ENCODE data around the gene PHACTR2.
"Not testable (repeated sequence)": the region's sequence is repeated elsewhere in the genome, so short reads cannot be mapped to it uniquely, and the experiment has no call there.

The PHACTR2 gene

DNA sequence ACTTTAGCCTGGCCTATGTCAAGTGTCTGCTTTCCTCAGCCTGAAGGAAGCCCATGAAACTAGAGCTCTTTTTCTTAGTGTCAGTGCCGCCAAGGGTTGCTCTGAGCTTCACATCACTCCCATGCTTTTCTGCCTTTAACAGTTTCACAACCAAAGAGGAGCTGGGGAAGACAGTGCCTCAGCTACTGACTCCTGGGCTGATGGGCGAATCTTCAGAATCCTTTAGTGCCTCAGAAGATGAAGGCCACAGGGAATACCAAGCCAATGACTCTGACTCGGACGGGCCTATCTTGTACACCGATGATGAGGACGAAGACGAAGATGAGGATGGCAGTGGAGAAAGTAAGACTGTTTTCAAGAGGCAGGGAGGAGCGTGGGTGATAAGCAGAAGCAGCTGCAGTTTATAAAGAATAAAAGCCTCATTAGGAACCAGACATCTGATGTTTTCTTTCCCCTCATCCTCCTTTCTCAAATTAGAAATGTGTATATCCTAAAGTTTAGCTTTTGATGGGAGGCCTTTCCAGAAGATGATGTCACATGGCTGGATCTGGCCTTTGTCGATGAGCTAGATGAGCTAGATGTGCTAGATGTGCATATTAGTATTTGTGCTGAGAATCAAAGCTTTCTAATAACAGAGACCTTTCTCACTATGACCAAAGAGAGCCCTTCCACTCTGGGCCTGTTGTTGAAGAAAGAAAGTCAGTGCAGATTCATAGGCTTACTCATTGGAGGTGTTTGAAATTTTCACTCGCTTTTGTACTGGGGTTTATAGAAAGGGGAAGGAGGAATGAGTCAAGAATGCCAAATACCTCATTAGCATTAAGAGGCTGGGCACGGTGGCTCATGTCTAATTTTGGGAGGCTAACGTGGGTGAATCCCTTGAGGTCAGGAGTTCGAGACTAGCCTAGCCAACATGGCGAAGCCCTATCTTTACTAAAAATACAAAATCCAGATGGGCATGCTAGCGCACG is 94.6 kb downstream of the PHACTR2 start:
- no peak for DNase-seq

DNA sequence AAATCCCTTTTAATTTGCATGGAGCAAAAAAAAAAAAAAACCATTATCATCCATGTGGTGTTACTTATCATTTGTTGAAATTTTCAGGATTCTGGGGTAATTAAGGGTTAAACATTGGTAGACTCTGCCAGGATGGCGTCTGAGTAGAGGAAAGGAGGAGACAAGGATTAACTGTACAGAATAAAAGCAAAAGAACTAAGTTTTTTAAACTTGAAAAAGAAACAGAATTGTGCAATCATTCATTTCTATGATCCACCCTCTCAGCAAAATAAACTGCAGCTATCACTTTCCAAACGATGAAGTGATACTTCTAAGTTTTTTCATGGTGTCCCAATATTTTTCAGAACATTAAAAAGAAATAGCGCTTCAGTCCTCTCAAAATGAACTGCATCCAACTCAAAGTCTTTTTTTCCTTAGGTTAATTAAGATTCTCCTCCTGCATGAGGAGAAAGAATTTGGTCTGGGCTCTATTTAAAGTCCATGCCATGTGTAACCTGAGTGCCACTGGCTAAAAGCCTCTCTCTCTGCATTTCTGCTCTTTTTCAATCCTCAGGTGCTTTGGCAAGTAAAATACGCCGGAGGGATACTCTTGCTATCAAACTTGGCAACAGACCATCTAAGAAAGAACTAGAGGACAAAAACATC is 95.9 kb downstream of the PHACTR2 start:
- no peak for DNase-seq

DNA sequence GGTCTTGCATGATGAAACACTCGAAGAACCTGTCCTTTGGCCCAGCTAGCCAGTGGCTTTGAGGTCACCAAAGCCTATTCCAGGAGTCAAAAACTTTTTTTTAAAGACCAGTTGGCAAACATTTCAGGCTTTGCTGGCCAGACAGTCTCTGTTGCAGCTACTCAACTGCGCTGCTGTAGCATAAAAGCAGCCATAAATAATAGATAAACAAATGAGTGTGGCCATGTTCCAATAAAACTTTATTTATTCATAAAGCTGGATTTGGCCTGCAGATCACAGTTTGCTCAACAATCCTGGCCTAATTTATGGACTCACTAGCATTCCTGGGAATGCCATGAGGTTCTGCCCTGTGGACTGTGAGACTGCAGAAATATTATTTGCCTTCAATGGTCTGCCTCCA is 96.6 kb downstream of the PHACTR2 start:
- no peak for DNase-seq

DNA sequence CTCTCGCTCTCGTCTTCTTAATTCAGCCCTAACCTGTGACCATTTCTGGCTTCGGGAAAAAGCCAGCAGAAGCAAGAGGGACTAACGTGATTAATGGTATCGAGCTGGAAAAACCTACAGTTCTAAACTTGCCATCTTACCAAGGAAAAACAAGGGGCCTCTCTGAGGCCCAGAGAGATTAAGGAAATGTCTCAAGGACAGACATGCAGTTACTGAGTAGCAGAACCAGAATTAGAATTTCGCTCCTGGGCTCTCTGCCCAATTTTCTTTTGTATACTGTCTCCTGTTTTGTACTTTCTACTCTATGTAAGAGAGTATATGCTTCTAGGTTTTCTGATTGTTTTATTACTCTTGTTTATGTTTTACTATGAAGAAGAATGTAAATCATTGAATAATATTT is 97.6 kb downstream of the PHACTR2 start:
- no peak for DNase-seq

DNA sequence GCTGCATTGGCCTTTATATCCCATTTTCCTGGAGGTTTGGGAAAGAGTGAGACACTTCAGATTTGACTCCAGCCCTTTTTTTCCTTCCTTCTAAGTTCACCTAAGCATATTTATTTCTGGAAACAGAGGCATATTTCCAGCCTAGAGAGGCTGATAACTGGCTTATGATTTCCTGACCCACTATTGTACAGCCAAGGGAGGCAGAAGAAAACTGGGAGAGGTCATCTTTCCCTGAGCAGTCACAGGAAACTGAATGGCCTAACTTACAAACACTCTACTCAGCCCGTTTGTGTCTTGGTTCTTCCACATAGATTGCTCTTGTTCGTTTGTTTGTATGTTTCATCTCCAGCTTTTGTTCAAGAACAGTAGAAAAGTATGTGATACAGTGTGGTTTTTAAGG is 101.2 kb downstream of the PHACTR2 start:
- no peak for DNase-seq

DNA sequence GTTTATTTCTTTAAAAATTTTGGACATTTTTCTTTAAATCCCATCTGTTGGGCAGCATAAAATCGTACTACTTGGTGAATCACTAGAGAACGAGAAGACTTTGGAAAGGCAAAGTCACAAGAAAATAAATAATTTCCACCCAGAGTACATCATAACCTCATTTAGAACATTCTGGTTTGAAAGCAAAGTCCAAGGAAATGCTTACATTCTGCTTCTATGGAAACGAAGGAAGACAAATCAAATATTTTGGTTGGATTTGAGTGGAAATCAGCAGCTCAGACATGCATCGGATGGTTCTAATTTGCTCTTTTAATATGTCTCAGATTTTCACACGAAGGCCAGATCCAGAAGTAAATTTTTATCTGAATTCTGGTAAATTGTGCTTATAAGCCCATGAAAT is 104.7 kb downstream of the PHACTR2 start:
- no peak for DNase-seq

DNA sequence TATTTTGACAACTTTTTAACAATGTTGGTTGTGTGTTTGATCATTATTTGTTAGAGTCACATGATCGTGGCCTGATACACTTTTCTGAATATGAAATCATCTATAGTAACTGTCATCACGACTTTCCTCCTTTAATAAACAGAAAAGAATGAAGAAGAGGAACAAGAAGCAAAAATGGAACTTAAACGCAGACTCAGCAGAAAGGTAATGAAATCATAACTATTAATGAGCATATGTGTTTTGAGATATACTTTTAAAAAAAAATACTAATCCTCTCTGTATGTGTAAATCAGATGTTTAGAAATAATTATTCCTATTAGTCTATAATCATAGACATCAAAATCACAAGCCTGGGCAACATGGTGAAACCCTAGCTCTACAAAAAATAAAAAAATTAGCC is 105.3 kb downstream of the PHACTR2 start:
- DNase-seq, result no peak

DNA sequence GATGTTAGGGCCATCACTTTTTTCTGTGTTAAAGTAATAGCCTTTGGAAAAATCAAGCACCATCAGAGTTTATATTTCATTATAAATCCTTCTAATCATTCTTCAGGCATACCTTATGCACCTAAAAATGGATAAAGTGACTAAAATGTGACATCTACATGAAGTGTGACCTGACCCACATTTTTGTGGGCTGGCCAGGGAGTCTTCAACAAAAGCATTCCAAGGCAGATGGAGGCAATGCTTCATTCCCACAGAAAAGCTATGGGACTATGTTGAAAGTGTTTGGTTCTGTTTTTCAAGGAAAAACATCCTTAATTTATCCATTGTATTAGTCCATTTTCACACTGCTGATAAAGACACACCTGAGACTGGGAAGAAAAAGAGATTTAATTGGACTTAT is 106.6 kb downstream of the PHACTR2 start:
- DNase-seq, result no peak

DNA sequence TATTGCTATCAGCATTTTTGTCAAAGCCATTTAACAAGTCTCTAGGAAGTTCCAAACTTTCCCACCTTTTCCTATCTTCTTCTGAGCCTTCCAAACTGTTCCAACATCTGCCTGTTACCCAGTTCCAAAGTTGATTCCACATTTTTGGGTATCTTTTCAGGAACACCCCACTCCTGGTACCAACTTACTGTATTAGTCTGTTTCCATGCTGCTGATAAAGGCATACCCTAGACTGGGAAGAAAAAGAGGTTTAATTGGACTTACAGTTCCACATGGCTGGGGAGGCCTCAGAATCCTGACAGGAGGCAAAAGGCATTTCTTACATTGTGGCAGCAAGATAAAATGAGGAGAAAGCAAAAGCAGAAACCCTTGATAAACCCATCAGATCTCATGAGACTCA is 108.6 kb downstream of the PHACTR2 start:
- not testable (repeated sequence) for DNase-seq

DNA sequence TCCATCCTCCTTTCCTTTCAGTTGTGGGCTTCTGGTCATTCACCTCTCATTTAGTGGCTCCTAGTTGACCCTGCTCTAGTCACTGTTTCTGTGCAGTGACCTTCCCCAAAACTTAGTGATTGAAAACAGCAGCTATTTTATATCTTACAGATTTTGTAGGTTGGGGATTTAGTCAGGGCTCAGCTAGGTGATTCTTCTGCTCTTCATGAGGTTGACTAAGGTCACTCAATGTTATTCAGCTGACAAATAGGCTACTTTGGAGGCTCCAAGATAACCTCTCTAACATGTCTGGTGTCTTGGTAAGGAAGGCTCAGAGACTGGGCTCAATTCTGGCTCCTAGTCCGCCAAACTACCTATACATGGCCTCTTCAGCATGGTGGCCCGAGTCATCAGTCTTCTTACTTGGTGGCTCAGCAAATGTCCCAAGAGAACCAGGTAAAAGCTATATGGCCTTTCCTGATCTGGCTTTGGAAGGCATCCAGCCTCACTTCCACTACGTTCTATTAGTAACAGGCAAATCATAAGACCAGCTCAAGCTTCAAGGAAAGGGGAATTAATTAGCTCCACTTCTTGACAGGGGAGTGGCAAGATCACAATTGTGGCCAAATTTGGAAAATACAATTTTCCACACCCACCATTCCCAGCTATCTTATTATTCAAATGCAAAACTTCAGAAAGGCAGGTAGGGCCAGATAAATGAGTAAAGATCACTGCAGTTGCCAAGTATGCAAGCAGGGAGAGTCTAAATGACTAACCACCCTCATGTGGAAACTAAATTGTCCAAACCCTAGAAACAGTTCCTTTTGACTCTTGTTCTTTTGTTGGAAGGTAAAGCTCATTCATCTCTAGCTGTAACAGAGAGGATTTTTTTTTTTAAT is 114.9 kb downstream of the PHACTR2 start:
- DNase-seq, result no peak

DNA sequence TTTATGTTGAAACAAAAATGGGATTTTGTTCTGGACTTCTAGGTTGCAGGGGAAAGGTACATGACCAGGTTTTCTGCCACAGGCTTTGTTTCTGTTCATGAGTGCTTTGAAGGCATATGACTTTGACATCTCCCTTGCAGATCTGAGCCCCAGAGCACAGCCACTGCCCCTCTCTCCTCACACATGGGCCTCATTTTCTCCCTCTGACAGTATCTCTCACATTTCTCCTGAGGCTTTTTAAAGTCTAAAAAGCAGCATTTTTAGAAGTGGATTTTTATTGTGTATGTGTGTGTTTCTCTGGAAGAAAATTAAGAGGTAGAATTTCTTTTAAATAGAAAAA is 115.5 kb downstream of the PHACTR2 start:
- DNase-seq, result no peak

DNA sequence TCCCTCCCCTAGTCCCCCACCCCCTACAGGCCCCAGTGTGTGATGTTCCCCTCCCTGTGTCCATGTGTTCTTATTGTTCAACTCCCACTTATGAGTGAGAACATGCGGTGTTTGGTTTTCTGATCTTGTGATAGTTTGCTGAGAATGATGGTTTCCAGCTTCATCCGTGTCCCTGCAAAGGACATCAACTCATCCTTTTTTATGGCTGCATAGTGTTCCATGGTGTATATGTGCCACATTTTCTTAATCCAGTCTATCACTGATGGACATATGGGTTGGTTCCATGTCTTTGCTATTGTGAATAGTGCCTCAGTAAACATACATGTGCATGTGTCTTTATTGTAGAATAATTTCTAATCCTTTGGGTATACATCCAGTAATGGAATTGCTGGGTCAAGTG is 118.8 kb downstream of the PHACTR2 start:
- DNase-seq, result not testable (repeated sequence)

DNA sequence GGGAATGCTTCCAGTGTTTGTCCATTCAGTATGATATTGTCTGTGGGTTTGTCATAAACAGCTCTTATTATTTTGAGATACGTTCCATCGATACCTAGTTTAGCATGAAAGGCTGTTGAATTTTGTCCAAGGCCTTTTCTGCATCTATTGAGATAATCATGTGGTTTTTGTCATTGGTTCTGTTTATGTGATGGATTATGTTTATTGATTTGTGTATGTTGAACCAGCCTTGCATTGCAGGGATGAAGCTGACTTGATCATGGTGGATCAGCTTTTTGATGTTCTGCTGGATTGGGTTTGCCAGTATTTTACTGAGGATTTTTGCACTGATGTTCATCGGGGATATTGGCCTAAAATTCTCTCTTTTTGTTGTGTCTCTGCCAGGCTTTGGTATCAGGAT is 120.7 kb downstream of the PHACTR2 start:
- DNase-seq, result not testable (repeated sequence)

DNA sequence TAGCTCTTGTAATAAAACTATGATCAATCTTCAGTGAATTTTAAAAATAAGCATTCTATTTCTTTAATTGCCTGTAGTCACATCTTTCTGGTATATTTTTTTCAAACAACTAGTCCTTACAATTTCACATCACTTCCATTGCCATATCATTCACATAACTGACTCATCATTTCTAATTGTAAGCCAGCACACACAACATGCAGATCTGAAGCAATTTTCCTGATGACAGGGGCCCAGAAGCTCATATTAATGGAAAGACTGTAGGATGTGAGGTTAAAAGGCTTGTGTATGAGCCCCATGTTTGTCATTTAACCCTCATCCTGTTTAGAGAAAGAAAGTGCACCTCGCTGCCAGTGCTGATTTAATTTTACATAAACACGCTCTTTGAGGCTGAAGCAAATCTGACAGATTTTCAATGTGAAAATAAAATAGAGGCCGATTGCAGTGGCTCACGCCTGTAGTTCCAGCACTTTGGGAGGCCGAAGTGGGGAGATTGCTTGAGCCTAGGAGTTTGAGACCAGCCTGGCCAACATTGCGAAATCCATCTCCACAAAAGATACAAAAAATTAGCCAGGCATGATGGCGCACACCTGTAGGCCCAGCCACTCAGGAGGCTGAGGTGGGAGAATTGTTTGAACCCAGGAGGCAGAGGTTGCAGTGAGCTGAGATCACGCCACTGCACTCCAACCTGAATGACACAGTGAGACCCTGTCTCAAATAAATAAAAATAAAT is 125.2 kb downstream of the PHACTR2 start:
- no peak for DNase-seq

DNA sequence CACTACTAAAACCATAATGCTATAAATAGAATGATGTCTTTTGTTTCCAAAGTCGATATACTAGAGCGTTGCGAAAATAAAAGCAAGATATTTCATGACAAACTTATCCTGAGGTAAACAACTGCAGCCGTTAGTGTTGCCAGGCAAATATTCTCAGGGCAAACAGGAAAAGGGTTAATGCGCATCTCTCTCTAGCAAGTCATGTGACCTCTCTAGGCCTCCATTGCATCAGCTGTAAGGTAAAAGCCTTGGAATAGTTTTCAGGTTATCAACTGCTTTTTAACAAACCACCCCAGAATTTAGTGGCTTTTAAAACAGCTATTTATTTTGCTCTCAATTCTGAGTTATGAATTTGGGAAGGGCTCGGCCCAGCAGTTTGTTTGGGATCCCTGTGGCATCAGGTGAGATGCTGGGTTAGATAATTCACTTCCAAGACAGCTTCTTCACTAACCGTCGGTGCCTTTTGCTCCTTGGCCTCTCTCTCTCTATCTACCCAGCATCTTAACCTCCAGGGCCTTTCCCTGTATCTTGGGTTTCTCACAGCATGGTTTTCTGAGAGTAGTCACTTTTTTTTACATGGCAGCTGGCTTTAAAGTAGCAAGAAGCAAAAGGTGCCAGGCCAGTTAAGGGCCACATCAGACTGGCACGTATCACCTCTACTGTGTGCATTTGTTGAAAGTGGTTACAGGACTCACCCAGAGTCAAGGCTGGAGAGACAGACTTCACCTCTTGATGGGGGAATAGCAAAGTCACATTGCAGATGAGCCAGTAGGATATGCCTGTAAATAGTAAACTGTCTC is 126.2 kb downstream of the PHACTR2 start:
- DNase-seq, result no peak

DNA sequence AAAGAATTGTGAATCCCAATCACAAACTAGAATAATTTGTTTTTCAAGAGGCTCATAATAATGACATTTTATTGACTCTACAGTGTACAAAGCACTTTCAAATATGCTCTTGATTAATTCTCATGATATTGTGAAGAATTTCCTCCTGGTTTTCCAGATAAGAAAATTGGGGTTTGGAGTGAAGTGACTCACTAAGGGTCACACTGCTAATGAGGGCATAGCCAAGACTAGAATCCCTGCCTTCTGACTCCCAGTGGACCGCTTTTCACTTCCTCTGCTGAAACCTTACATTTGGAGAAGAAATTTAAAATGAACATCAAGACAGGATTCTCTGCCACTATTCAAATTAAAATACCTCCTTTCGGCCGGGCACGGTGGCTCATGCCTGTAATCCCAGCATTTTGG is 127.1 kb downstream of the PHACTR2 start:
- no peak for DNase-seq

DNA sequence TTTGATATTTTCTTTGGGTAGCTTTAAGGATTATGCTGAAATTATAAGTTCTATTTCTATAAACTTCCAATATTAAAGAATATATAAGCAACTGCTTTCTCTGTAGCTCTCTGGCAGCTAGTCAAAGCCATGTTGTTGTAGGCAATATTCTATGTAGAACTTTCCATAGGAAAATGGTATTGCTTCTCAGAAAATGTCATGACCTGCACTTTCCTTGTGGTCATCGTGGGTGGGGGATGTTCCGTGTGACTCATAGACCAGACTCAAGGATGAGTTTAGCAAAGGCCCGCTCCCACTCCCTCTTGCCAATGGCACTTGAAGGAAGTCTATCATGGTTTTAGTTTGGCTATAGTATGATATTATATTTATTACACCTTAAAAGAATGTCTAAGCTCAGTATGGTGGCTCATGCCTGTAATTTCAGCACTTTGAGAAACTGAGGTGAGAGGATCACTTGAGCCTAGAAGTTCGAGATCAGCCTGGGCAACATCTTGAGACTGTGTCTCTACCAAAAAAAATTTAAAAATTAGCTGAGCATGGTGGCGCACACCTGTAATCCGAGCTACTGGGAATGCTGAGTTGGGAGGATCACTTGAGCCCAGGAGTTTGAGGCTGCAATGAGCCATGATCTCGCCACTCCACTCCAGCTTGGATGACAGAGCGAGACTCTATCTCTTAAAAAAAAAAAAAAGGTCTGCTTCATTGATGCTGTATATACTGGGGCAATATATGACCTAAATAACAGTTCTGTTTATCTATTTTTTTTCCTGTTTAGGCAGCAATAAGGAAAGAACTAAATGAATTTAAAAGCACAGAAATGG is 128.7 kb downstream of the PHACTR2 start:
- DNase-seq, result peak in 2 of 4 experiments; percentile 14 to 37

DNA sequence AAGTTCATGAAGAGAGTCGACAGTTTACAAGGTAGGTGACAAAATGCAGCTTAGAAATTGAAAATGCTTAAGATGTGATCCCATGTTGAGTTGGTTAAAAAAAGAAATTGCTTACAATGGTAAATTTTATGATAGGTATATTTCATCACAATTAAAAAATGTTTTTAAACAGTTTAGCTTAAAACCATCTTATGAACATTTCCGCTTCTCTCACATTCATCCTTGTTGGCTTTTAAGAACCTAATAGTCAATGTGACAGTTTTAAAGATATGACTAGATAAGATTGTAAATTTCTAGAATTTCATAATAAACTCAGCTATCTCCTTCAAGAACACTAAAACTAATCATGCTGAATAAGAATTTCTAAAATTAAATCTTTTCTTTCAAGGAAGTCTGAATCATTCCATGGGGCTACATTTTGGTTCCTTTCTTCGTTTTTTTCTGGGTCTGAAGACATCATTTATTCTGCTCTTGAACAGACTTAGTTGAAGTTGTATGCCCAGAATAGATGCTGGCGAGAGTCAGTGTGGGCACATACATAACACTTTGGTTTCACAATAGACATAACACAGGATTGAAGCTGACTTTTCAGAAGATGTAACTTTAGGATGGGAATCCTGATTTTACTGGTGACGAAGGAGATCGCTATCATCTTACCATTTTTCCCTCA is 129.5 kb downstream of the PHACTR2 start:
- DNase-seq, result no peak

DNA sequence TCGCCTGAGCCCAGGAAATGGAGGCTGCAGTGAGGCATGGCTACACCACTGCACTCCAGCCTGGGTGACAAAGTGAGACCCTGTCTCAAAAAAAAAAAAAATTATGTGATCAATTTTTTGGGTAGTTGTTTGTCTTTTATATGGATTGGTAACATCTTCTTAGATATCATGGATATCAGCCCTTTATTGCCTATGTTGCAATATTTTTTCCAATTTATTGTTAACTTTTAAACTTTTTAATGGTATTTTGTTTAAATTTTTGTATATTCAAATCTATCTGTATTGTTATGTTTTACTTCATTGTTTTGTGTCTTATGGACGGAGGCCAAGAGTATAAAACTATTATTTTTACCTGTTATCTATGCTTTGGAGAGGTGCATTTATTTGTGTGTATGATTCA is 133.0 kb downstream of the PHACTR2 start:
- no peak for DNase-seq

DNA sequence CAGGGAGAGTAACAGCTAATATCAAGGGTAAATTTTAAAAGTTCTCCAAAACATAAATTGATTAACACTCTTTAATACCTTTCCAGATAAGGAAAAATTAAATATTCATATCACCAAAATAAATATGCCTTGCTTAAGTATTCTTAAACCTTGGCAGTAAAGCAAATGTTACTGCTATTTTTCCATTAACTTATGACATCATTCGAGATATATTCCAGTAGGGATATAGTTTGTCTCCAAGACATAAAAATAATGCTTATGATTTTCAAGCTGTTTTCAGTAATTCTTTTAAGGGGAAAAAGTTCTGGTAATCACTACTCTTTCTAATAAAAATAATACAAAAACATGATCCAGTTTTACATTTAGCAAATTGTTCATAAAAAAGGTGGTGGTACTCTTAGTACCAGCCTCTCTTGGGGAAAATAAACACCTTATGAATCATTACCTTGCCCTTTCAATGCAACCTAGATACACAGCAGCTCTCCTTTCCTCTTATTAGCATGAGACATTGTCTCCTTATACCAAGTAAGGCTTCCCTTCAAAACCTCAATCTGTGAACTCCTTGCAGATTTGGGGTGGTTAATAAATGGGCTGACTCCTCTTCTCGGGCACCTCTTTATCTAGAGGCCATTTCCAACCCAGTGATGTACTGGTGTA is 133.9 kb downstream of the PHACTR2 start:
- DNase-seq, result no peak

All from activated CD4-positive, CD25-positive, alpha-beta regulatory T cell (primary cell).